ENCODE measurements around the gene PJVK.

Gene PJVK

GRCh38 chr2:178479758-178480226, 28.6 kb downstream of the PJVK start:
- H3K9me3 ChIP-seq (ENCODE audit: control insufficient read depth, insufficient read depth, low read length) = no peaks in the 10 kb centered on the region
- H3K27me3 ChIP-seq (ENCODE audit: control insufficient read depth, low read length) = no peaks in the 10 kb centered on the region
- H3K36me3 ChIP-seq (ENCODE audit: control insufficient read depth, low read length) = peaks cover 14% of the 10 kb centered on the region; the same call in 1 of the 2 replicates
- peaks cover 16% of the 10 kb centered on the region for H3F3A ChIP-seq (ENCODE audit: control insufficient read depth, insufficient read depth)
- peaks cover 53% of the 10 kb centered on the region for H3K4me1 ChIP-seq (ENCODE audit: control insufficient read depth, low read length)
- TF ChIP-seq EZH2phosphoT487 (IDR thresholded peaks at IDR 0.05; ENCODE audit: borderline replicate concordance, low read length) = no peak
- no peak for TF ChIP-seq CTCF (IDR thresholded peaks at IDR 0.05; ENCODE audit: low read depth, low read length, poor library complexity, severe bottlenecking)
- H3K27ac ChIP-seq (ENCODE audit: low read depth, low read length) = peak overlapping the region; percentile 61
- no peaks in the 10 kb centered on the region; the same call in 1 of the 2 replicates for H3K9me2 ChIP-seq (replicated peaks; ENCODE audit: control insufficient read depth, low read length)
- peaks cover 73% of the 10 kb centered on the region for H3K79me2 ChIP-seq (ENCODE audit: control insufficient read depth, low read length)
- H3K4me2 ChIP-seq (ENCODE audit: low read length) = peak overlapping the region; percentile 99
- H3K4me3 ChIP-seq (ENCODE audit: low read length) = peak overlapping the region; percentile 89
- peaks cover 10% of the 10 kb centered on the region; the same call in 1 of the 2 replicates for H4K20me1 ChIP-seq (ENCODE audit: control insufficient read depth, insufficient read depth, low read depth, low read length)

- peak within 1 kb of the TSS; percentile 89 for H3K4me3 ChIP-seq (ENCODE audit: low read length)
- TF ChIP-seq CTCF (IDR thresholded peaks at IDR 0.05; ENCODE audit: low read depth, low read length, poor library complexity, severe bottlenecking) (no peak), EZH2phosphoT487 (IDR thresholded peaks at IDR 0.05; ENCODE audit: borderline replicate concordance, low read length) (no peak)
- peaks cover 78% of the 10 kb centered on the region for H3K79me2 ChIP-seq (ENCODE audit: control insufficient read depth, low read length)
- H3K4me2 ChIP-seq (ENCODE audit: low read length) = peak within 1 kb of the TSS; percentile 99
- no peaks in the 10 kb centered on the region for H3K27me3 ChIP-seq (ENCODE audit: control insufficient read depth, low read length)
- H3F3A ChIP-seq (ENCODE audit: control insufficient read depth, insufficient read depth) = peaks cover 16% of the 10 kb centered on the region
- peak within 1 kb of the TSS; percentile 79 for H3K27ac ChIP-seq (ENCODE audit: low read depth, low read length)
- peaks cover 16% of the 10 kb centered on the region for H3K36me3 ChIP-seq (ENCODE audit: control insufficient read depth, low read length)
- H3K9me2 ChIP-seq (replicated peaks; ENCODE audit: control insufficient read depth, low read length) = no peaks in the 10 kb centered on the region; the same call in 1 of the 2 replicates
- H4K20me1 ChIP-seq (ENCODE audit: control insufficient read depth, insufficient read depth, low read depth, low read length) = peaks cover 13% of the 10 kb centered on the region; the same call in 1 of the 2 replicates
- H3K4me1 ChIP-seq (ENCODE audit: control insufficient read depth, low read length) = peaks cover 53% of the 10 kb centered on the region
- no peaks in the 10 kb centered on the region for H3K9me3 ChIP-seq (ENCODE audit: control insufficient read depth, insufficient read depth, low read length)
Measured at GRCh38 chr2:178480227-178481181, 29.3 kb downstream of the PJVK start, which contains the start of gene PLEKHA3. Gene PLEKHA3, plus strand, starts transcription at chr2:178480457. Its CDS starts 413 bp downstream, at chr2:178480870.

GRCh38 chr2:178482437-178482836, 31.3 kb downstream of the PJVK start:
- TF ChIP-seq EZH2phosphoT487 (IDR thresholded peaks at IDR 0.05; ENCODE audit: borderline replicate concordance, low read length) = no peak
- TF ChIP-seq CTCF (IDR thresholded peaks at IDR 0.05; ENCODE audit: low read depth, low read length, poor library complexity, severe bottlenecking) = no peak
- peaks cover 41% of the 10 kb centered on the region for H3K4me1 ChIP-seq (ENCODE audit: control insufficient read depth, low read length)
- peaks cover 73% of the 10 kb centered on the region for H3K79me2 ChIP-seq (ENCODE audit: control insufficient read depth, low read length)
- peak overlapping the region; percentile 89 for H3K4me3 ChIP-seq (ENCODE audit: low read length)
- peaks cover 21% of the 10 kb centered on the region for H3K36me3 ChIP-seq (ENCODE audit: control insufficient read depth, low read length)
- peaks cover 13% of the 10 kb centered on the region; the same call in 1 of the 2 replicates for H4K20me1 ChIP-seq (ENCODE audit: control insufficient read depth, insufficient read depth, low read depth, low read length)
- H3F3A ChIP-seq (ENCODE audit: control insufficient read depth, insufficient read depth) = peaks cover 12% of the 10 kb centered on the region
- H3K9me3 ChIP-seq (ENCODE audit: control insufficient read depth, insufficient read depth, low read length) = no peaks in the 10 kb centered on the region
- peak overlapping the region; percentile 99 for H3K4me2 ChIP-seq (ENCODE audit: low read length)
- no peaks in the 10 kb centered on the region for H3K27me3 ChIP-seq (ENCODE audit: control insufficient read depth, low read length)
- no peaks in the 10 kb centered on the region; the same call in 1 of the 2 replicates for H3K9me2 ChIP-seq (replicated peaks; ENCODE audit: control insufficient read depth, low read length)
- no peak overlapping the region for H3K27ac ChIP-seq (ENCODE audit: low read depth, low read length)
